HG03095 (cell line): ENCODE data around the gene ID3.
A peak's percentile ranks its signal among the peaks of the same experiment; 100 is the strongest.
"Not testable (repeated sequence)": the region's sequence is repeated elsewhere in the genome, so short reads cannot be mapped to it uniquely, and the experiment has no call there.

Experiments used
- ATAC-seq: cut with Tn5 transposase; IDR thresholded peaks from one replicate; pipeline ENCODE4 v1.9.1; 2021; ENCODE audit warnings: moderate library complexity; ENCODE audit not compliant: unreplicated experiment

ID3 gene

GRCh38 chr1:23589585-23589986, 30.3 kb upstream of the ID3 start:
- no peak for ATAC-seq

GRCh38 chr1:23588749-23589548, 29.6 kb upstream of the ID3 start:
- no peak for ATAC-seq

DNA sequence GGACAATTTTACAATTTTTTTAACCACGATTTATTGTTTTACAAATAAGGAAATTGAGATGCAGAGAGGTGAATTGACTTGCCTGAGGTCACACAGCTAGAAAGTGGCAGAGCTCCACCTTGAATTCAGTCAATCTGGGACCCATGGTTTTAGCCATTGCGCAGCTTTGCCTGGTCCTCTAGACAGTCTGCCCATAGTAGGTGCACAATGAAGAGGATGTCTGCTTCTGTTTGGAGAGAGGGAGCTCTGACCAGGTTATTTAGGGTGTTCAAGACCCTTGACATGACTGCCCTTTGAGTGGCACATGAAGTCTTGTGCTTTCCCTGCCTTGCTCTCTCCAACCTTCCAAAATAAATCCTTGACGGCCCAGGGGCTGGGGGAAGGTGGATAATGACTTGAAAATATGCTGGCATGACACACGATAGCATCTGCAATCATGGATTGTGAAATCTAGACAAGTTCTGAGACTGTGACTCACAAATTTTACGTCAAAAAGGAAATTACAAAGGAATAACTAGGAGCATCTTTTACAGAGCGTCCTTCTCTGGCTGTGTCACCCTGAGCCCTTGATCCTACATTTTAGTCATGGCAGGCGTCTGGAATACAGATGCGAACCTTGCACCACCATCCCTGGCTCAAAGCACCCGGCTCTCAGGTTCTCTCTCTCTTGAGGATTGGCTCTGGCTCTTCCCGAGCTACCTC, 26.2 kb upstream of the ID3 start:
- ATAC-seq, result no peak

GRCh38 chr1:23583727-23584126, 24.4 kb upstream of the ID3 start:
- not testable (repeated sequence) for ATAC-seq

GRCh38 chr1:23582820-23583219, 23.5 kb upstream of the ID3 start:
- ATAC-seq, result no peak

DNA sequence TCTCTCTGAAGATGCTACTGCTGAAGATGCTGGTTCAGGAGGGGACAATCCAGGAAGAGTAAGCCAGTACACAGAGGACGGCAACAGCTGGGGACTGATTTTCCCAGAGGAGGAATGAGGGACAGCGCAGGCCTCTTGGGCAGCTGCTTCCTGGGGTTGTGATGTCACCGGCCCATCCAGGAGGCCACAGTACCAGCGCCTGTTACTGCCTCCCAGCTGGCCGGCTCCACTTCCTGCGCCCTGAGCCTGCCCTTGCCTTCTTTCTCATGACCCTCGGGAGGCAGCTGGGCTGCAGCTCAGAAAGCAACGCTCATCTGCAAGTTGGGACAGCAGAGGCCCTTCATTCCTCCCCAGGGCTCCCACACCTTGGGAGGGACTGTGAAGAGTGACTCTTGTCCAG, 21.9 kb upstream of the ID3 start:
- no peak for ATAC-seq

GRCh38 chr1:23578997-23579363, 19.7 kb upstream of the ID3 start:
- ATAC-seq, result no peak

- ATAC-seq, result no peak
Observed at GRCh38 chr1:23578311-23578996, 19.2 kb upstream of the ID3 start.

GRCh38 chr1:23577056-23578004, 18.0 kb upstream of the ID3 start:
- peak; percentile 51 for ATAC-seq

DNA sequence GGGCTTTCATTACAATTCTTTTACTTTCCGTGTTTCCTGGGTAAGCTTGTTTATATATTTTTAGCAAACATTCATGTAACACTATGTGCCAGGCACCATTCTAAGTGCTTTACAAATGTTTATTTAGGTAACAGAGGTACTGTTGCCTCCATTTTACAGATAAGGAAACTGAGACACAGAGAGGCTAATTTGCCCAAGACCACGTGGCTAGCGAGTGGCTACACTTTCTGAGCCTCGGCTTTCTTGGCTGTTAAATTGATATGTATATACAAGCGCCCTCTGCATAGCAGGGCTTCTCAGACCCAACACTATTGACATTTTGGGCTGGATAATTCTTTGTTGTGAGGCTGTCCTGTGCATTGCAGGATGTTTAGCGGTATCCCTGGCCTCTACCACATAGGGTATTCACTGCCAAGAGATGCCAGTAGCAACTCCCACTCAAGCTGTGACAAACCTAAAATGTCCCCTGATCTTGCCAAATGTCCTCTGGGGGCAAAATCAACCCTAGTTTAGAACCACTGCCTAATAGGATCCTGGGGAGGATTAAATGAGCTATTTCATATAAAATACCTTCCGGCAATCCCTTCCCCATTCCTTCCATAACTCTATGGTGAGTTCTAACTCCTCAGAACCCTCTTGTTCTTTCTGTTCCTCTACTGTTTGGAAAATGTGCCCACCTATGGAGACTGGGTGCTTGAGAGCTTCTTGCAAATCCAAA, 17.2 kb upstream of the ID3 start:
- no peak for ATAC-seq

- ATAC-seq, result no peak
Observed at GRCh38 chr1:23575226-23575810, 16.0 kb upstream of the ID3 start.

DNA sequence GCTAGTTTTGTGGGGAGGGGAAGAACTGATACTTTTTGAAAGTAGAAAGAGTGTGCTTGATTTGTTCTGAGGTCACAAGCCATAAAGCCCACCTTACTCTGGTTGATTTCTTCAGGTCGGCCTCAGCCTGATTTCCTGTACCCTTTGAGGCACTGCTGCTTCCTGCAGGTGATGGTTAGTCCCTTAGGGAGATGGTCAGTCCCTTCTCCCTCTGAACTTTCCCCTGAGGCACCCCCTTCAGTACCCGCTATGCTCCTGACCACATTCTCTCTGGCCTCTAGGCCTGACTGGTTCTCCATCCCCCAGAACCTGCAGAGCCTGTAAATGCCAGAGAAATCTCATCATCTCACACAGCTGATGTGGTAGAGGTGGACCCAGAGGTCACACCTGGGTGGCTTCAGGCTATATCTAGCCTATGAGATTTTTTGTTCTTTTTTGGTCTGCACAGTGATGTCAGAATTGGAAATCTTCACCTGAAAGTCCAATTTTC, 15.0 kb upstream of the ID3 start:
- peak; percentile 41 for ATAC-seq

DNA sequence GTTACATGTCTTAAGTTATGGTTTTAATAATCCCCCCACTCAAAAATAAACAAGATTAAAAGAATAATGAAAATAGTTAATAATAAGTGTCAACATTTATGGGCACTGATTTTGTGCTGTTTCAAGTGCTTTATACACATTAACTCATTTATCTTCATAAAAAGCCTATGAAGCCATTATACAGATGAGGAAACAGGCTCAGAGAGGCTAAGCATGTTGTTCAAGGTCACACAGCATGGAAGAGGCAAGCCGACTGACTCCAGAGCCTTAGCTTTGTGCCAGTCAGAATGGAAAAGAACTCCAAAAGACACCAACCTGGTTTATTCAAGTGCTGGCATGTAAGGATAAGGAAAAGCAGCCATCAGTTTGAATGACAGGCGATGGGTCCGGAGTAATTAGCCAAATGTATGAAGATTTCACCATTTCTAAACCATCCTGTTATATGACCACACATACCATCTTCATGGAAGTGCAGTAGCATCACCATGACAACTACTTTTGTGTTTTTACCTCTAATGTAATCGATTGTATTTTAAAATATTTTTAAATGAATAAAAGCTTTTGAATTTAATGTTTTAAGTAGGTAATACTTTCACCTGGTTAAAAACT, 14.4 kb upstream of the ID3 start:
- no peak for ATAC-seq

GRCh38 chr1:23571465-23571864, 12.2 kb upstream of the ID3 start:
- ATAC-seq, result no peak

- ATAC-seq, result no peak
Observed at GRCh38 chr1:23570001-23570691, 10.8 kb upstream of the ID3 start.

DNA sequence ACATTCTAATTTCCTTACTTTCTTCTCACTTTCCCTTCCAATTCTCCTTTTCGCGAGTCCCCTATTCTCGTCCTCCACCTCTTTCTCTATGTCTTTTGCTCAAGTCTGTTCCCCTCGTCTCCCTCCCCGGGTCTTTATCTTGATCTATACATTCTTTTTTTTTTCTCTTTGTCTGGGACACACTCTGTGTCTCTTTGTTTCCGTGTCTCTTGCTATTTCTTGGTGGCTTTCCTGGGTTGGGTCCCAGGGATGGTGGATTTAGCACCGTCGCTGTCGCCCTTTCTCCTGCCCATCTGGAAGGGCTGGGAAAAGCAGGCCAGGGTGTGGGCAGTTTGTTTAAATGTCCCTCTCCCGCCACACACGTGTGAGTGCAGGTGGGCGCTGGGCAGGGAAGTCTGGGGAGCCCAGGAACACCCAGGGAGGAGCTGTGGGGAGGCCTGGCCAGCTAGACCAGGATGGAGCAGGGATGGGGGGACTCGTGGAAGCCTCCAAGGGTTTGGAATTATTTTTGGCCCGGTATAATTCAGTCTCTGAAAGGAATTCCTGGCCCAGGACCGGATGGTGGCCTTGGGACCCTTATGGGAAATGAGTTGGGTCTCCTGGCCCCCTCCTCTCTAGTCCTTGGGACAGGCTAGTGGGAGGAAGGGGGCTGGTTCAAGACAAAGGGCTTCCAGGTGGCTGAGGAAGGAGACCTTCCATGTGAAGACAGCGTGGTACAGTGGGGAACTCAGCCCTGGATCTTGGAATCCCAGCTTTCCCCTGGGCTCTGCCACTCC, 9.5 kb upstream of the ID3 start:
- no peak for ATAC-seq

- ATAC-seq, result no peak
Observed at GRCh38 chr1:23567996-23568607, 8.8 kb upstream of the ID3 start.

- no peak for ATAC-seq
Observed at GRCh38 chr1:23567629-23567995, 8.3 kb upstream of the ID3 start.
